ENCODE results near the gene BPGM. TPM values are rescaled to one million over a fixed set of nuclear protein-coding genes. Genes with fewer than 3 reads are reported as not detected.

Gene BPGM
- total RNA-seq, 1 donor from 2014 or later = 49.7 TPM

- Histone ChIP-seq H3K9ac (no peak overlapping the region), H3K4me3 (no peak overlapping the region), H3F3A (ENCODE audit: low read depth) (no peaks in the 10 kb centered on the region), H3K4me1 (no peaks in the 10 kb centered on the region), H2AFZ (replicated peaks) (no peak overlapping the region), H3K9me3 (ENCODE audit: low read depth) (no peaks in the 10 kb centered on the region), H4K20me1 (ENCODE audit: low read depth) (no peaks in the 10 kb centered on the region), H3K4me2 (no peak overlapping the region), H3K27me3 (no peaks in the 10 kb centered on the region), H3K27ac (no peak overlapping the region), H3K36me3 (no peaks in the 10 kb centered on the region), H3K79me2 (ENCODE audit: low read depth) (no peaks in the 10 kb centered on the region)
- DNase-seq (ENCODE audit: low spot score) = no peak
- no peaks in the 10 kb centered on the region for H3K27me3 Mint-ChIP-seq (ENCODE audit: insufficient read depth, low read depth)
- no peak overlapping the region for H3K4me3 Mint-ChIP-seq
- H3K9me3 Mint-ChIP-seq = peaks cover 2% of the 10 kb centered on the region
- no peaks in the 10 kb centered on the region for H3K36me3 Mint-ChIP-seq
- TF ChIP-seq EZH2phosphoT487 (IDR thresholded peaks at IDR 0.05) (no peak), EZH2 (IDR thresholded peaks at IDR 0.05) (no peak), CTCF (IDR thresholded peaks at IDR 0.05) (no peak)
- H3K4me1 Mint-ChIP-seq = peaks cover 6% of the 10 kb centered on the region
- no peak overlapping the region for H3K27ac Mint-ChIP-seq
Measured at GRCh38 chr7:134722786-134723322, 76.2 kb downstream of the BPGM start.

GRCh38 chr7:134723892-134724291 lies 77.2 kb downstream of the BPGM start:
- H2AFZ ChIP-seq (replicated peaks) = peak overlapping the region; percentile 53
- H3K36me3 Mint-ChIP-seq = no peaks in the 10 kb centered on the region
- peaks cover 2% of the 10 kb centered on the region for H3K9me3 Mint-ChIP-seq
- H3K4me3 ChIP-seq = no peak overlapping the region
- H3K79me2 ChIP-seq (ENCODE audit: low read depth) = no peaks in the 10 kb centered on the region
- no peak overlapping the region for H3K27ac Mint-ChIP-seq
- H3K4me1 ChIP-seq = no peaks in the 10 kb centered on the region
- no peaks in the 10 kb centered on the region for H3K36me3 ChIP-seq
- no peak overlapping the region for H3K4me2 ChIP-seq
- H3K27me3 ChIP-seq = no peaks in the 10 kb centered on the region
- H3K9ac ChIP-seq = no peak overlapping the region
- H3K4me3 Mint-ChIP-seq = no peak overlapping the region
- TF ChIP-seq EZH2phosphoT487 (IDR thresholded peaks at IDR 0.05) (no peak), EZH2 (IDR thresholded peaks at IDR 0.05) (no peak), CTCF (IDR thresholded peaks at IDR 0.05) (no peak)
- H3K9me3 ChIP-seq (ENCODE audit: low read depth) = no peaks in the 10 kb centered on the region
- no peak for DNase-seq (ENCODE audit: low spot score)
- no peaks in the 10 kb centered on the region for H3F3A ChIP-seq (ENCODE audit: low read depth)
- H4K20me1 ChIP-seq (ENCODE audit: low read depth) = no peaks in the 10 kb centered on the region
- H3K4me1 Mint-ChIP-seq = peaks cover 9% of the 10 kb centered on the region
- H3K27ac ChIP-seq = no peak overlapping the region
- no peaks in the 10 kb centered on the region for H3K27me3 Mint-ChIP-seq (ENCODE audit: insufficient read depth, low read depth)

- H4K20me1 ChIP-seq (ENCODE audit: low read depth) = no peaks in the 10 kb centered on the region
- H3K79me2 ChIP-seq (ENCODE audit: low read depth) = no peaks in the 10 kb centered on the region
- H3K4me1 Mint-ChIP-seq = peaks cover 13% of the 10 kb centered on the region
- no peak overlapping the region for H3K27ac Mint-ChIP-seq
- DNase-seq (ENCODE audit: low spot score) = peak; percentile 31
- H2AFZ ChIP-seq (replicated peaks) = peak overlapping the region; percentile 80
- H3K4me3 Mint-ChIP-seq = no peak overlapping the region
- no peak overlapping the region for H3K4me3 ChIP-seq
- no peaks in the 10 kb centered on the region for H3K36me3 ChIP-seq
- no peaks in the 10 kb centered on the region for H3K27me3 ChIP-seq
- no peaks in the 10 kb centered on the region for H3K36me3 Mint-ChIP-seq
- H3K9me3 Mint-ChIP-seq = peaks cover 2% of the 10 kb centered on the region
- no peak overlapping the region for H3K27ac ChIP-seq
- H3K27me3 Mint-ChIP-seq (ENCODE audit: insufficient read depth, low read depth) = no peaks in the 10 kb centered on the region
- no peak overlapping the region for H3K9ac ChIP-seq
- H3K4me2 ChIP-seq = no peak overlapping the region
- no peaks in the 10 kb centered on the region for H3K9me3 ChIP-seq (ENCODE audit: low read depth)
- no peaks in the 10 kb centered on the region for H3F3A ChIP-seq (ENCODE audit: low read depth)
- no peaks in the 10 kb centered on the region for H3K4me1 ChIP-seq
- TF ChIP-seq EZH2phosphoT487 (IDR thresholded peaks at IDR 0.05) (no peak), EZH2 (IDR thresholded peaks at IDR 0.05) (no peak), CTCF (IDR thresholded peaks at IDR 0.05) (peak; percentile 57)
Measured at GRCh38 chr7:134724606-134725005, 78.0 kb downstream of the BPGM start.
